ENCODE data around the gene SSR4. TPM values are rescaled to one million over a fixed set of nuclear protein-coding genes. Genes with fewer than 3 reads are reported as not detected.

The SSR4 gene
- total RNA-seq, 1 donor: 121 TPM

- Histone ChIP-seq H3K9me3 (ENCODE audit: low read depth, low read length) (no peaks in the 10 kb centered on the region), H3K27me3 (ENCODE audit: insufficient read depth, low read length) (no peaks in the 10 kb centered on the region), H3K4me3 (ENCODE audit: low read length) (no peak overlapping the region), H3K4me1 (ENCODE audit: insufficient read depth, low read length) (no peaks in the 10 kb centered on the region)
Measured at GRCh38 chrX:153784325-153784967, 10.0 kb upstream of the SSR4 start.

- no peaks in the 10 kb centered on the region for H3K4me1 ChIP-seq (ENCODE audit: insufficient read depth, low read length)
Measured at GRCh38 chrX:153786669-153787068, 7.8 kb upstream of the SSR4 start.

GRCh38 chrX:153789654-153790053 lies 4.8 kb upstream of the SSR4 start:
- Histone ChIP-seq H3K4me3 (ENCODE audit: low read length) (no peak overlapping the region), H3K27me3 (ENCODE audit: insufficient read depth, low read length) (no peaks in the 10 kb centered on the region), H3K9me3 (ENCODE audit: low read depth, low read length) (no peaks in the 10 kb centered on the region), H3K4me1 (ENCODE audit: insufficient read depth, low read length) (peaks cover 15% of the 10 kb centered on the region)

More at GRCh38 chrX:153786669-153787068, 7.8 kb upstream of the SSR4 start:
- H3K27me3 ChIP-seq (ENCODE audit: insufficient read depth, low read length): no peaks in the 10 kb centered on the region
- H3K9me3 ChIP-seq (ENCODE audit: low read depth, low read length): no peaks in the 10 kb centered on the region
- no peak overlapping the region for H3K4me3 ChIP-seq (ENCODE audit: low read length)

GRCh38 chrX:153791104-153791852 lies 3.2 kb upstream of the SSR4 start:
- no peaks in the 10 kb centered on the region for H3K9me3 ChIP-seq (ENCODE audit: low read depth, low read length)
- peaks cover 27% of the 10 kb centered on the region for H3K4me1 ChIP-seq (ENCODE audit: insufficient read depth, low read length)
- no peaks in the 10 kb centered on the region for H3K27me3 ChIP-seq (ENCODE audit: insufficient read depth, low read length)
- no peak overlapping the region for H3K4me3 ChIP-seq (ENCODE audit: low read length)

GRCh38 chrX:153792368-153792767 lies 2.1 kb upstream of the SSR4 start:
- Histone ChIP-seq H3K9me3 (ENCODE audit: low read depth, low read length) (no peaks in the 10 kb centered on the region), H3K4me1 (ENCODE audit: insufficient read depth, low read length) (peaks cover 29% of the 10 kb centered on the region), H3K4me3 (ENCODE audit: low read length) (no peak overlapping the region), H3K27me3 (ENCODE audit: insufficient read depth, low read length) (no peaks in the 10 kb centered on the region)

GRCh38 chrX:153793291-153793690 lies 1.2 kb upstream of the SSR4 start:
- Histone ChIP-seq H3K4me1 (ENCODE audit: insufficient read depth, low read length) (peaks cover 29% of the 10 kb centered on the region), H3K9me3 (ENCODE audit: low read depth, low read length) (no peaks in the 10 kb centered on the region), H3K27me3 (ENCODE audit: insufficient read depth, low read length) (no peaks in the 10 kb centered on the region), H3K4me3 (ENCODE audit: low read length) (peak overlapping the region; percentile 64)

GRCh38 chrX:153794897-153795816 lies 689 bp downstream of the SSR4 start:
- H3K27me3 ChIP-seq (ENCODE audit: insufficient read depth, low read length): no peaks in the 10 kb centered on the region
- H3K4me1 ChIP-seq (ENCODE audit: insufficient read depth, low read length): peaks cover 29% of the 10 kb centered on the region
- peak overlapping the region; percentile 64 for H3K4me3 ChIP-seq (ENCODE audit: low read length)

GRCh38 chrX:153797415-153798015 lies 3.0 kb downstream of the SSR4 start:
- peaks cover 25% of the 10 kb centered on the region for H3K4me1 ChIP-seq (ENCODE audit: insufficient read depth, low read length)
- H3K9me3 ChIP-seq (ENCODE audit: low read depth, low read length): no peaks in the 10 kb centered on the region
- H3K27me3 ChIP-seq (ENCODE audit: insufficient read depth, low read length): no peaks in the 10 kb centered on the region

More at GRCh38 chrX:153794897-153795816, 689 bp downstream of the SSR4 start:
- no peaks in the 10 kb centered on the region for H3K9me3 ChIP-seq (ENCODE audit: low read depth, low read length)

GRCh38 chrX:153799326-153799725 lies 4.9 kb downstream of the SSR4 start:
- H3K4me1 ChIP-seq (ENCODE audit: insufficient read depth, low read length): peaks cover 14% of the 10 kb centered on the region
- H3K9me3 ChIP-seq (ENCODE audit: low read depth, low read length): no peaks in the 10 kb centered on the region
- no peaks in the 10 kb centered on the region for H3K27me3 ChIP-seq (ENCODE audit: insufficient read depth, low read length)
- H3K4me3 ChIP-seq (ENCODE audit: low read length): no peak overlapping the region

More at GRCh38 chrX:153797415-153798015, 3.0 kb downstream of the SSR4 start:
- H3K4me3 ChIP-seq (ENCODE audit: low read length): no peak overlapping the region

- Histone ChIP-seq H3K4me1 (ENCODE audit: insufficient read depth, low read length) (peaks cover 13% of the 10 kb centered on the region), H3K27me3 (ENCODE audit: insufficient read depth, low read length) (no peaks in the 10 kb centered on the region), H3K9me3 (ENCODE audit: low read depth, low read length) (no peaks in the 10 kb centered on the region), H3K4me3 (ENCODE audit: low read length) (no peak overlapping the region)
Measured at GRCh38 chrX:153800177-153800722, 5.8 kb downstream of the SSR4 start.

- H3K4me3 ChIP-seq (ENCODE audit: low read length): no peak overlapping the region
- H3K27me3 ChIP-seq (ENCODE audit: insufficient read depth, low read length): no peaks in the 10 kb centered on the region
- H3K4me1 ChIP-seq (ENCODE audit: insufficient read depth, low read length): peaks cover 8% of the 10 kb centered on the region
- no peaks in the 10 kb centered on the region for H3K9me3 ChIP-seq (ENCODE audit: low read depth, low read length)
Measured at GRCh38 chrX:153800746-153801145, 6.3 kb downstream of the SSR4 start.

- Histone ChIP-seq H3K4me3 (ENCODE audit: low read length) (no peak overlapping the region), H3K27me3 (ENCODE audit: insufficient read depth, low read length) (no peaks in the 10 kb centered on the region), H3K9me3 (ENCODE audit: low read depth, low read length) (no peaks in the 10 kb centered on the region), H3K4me1 (ENCODE audit: insufficient read depth, low read length) (no peaks in the 10 kb centered on the region)
Measured at GRCh38 chrX:153801669-153802068, 7.2 kb downstream of the SSR4 start.

- Histone ChIP-seq H3K4me1 (ENCODE audit: insufficient read depth, low read length) (no peaks in the 10 kb centered on the region), H3K27me3 (ENCODE audit: insufficient read depth, low read length) (no peaks in the 10 kb centered on the region), H3K9me3 (ENCODE audit: low read depth, low read length) (no peaks in the 10 kb centered on the region), H3K4me3 (ENCODE audit: low read length) (no peak overlapping the region)
Measured at GRCh38 chrX:153802513-153803045, 8.1 kb downstream of the SSR4 start.

All from mononuclear cell (primary cell).